HG02884 (cell line): ENCODE measurements around the gene LMAN1L.
"Not testable (repeated sequence)": the region's sequence is repeated elsewhere in the genome, so short reads cannot be mapped to it uniquely, and the experiment has no call there.

Source experiments
- ATAC-seq: cut with Tn5 transposase; IDR thresholded peaks from one replicate; pipeline ENCODE4 v1.9.1; 2021; ENCODE audit warnings: mild to moderate bottlenecking, moderate library complexity; ENCODE audit not compliant: unreplicated experiment

The LMAN1L gene

DNA sequence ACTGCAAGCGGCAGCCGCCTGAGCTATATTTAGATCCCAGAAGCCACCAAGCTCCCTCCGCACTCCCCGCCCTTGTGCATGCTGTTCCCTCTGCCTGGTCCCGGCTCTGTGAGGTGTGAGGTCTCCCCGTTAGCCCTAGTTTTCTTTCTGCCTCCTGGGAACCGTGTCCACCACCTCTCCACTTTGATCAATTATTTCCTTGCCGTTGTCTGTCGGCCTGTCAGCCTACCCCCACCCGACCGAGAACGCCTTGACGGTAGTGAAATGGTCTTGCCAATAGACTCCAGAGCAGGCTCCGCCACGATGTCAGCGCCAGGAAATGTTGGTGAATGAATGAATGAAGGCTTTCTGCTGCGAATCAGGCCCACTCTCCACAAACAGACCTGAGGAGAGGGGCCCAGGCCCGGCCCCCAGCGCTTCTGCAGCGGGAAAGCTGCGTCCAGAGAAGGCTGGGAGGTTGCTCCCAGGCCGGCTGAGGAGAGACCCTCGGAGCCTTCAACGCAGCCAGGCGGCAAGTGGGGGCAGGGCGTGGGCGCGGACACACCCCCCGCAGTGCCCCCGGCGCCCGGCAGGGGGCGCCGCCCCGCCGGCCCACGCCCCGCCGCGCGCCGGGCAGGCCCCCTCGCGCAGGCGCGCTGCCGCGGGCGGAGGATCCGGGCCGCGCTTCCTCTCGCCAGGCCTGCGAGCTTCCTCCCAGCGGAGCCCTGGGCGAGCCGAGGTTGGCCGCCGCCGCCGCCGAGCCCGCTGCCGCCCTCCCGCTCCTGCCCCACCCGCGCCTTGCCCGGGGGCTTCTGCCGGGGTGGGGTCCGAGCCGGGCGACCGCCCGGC, 31.0 kb upstream of the LMAN1L start, which contains the start of gene CSK:
TSS of gene CSK (plus strand) at position 650 of the 828 bp plus-strand sequence. CDS start 16,218 bp downstream, outside the sequence.
- peak; percentile 29 for ATAC-seq

DNA sequence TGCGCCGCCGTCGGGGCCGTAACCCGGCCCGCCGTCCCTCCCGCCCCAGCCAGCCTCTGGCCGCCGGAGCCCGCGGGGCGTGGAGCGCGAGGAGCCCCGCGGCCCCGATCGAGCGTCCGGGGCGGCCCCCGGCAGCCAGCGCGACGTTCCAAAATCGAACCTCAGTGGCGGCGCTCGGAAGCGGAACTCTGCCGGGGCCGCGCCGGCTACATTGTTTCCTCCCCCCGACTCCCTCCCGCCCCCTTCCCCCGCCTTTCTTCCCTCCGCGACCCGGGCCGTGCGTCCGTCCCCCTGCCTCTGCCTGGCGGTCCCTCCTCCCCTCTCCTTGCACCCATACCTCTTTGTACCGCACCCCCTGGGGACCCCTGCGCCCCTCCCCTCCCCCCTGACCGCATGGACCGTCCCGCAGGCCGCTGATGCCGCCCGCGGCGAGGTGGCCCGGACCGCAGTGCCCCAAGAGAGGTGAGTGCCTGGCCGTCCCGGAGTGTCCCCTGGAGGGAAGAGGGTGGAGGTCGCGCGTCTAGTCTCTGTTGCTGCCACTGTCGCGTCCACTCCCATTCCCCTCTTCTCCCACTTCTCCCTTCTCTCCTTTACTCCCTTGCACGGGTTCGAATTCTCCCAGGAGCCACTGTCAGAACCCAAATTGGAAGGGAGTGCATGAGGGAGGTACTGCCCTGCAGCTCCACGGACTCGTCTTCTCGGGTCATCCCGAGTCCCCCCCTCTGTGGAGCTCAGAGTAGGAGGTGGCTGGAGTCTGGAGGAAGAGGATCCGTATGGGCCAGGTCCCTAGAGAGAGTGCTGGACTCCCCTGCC, 30.2 kb upstream of the LMAN1L start:
- ATAC-seq = no peak

DNA sequence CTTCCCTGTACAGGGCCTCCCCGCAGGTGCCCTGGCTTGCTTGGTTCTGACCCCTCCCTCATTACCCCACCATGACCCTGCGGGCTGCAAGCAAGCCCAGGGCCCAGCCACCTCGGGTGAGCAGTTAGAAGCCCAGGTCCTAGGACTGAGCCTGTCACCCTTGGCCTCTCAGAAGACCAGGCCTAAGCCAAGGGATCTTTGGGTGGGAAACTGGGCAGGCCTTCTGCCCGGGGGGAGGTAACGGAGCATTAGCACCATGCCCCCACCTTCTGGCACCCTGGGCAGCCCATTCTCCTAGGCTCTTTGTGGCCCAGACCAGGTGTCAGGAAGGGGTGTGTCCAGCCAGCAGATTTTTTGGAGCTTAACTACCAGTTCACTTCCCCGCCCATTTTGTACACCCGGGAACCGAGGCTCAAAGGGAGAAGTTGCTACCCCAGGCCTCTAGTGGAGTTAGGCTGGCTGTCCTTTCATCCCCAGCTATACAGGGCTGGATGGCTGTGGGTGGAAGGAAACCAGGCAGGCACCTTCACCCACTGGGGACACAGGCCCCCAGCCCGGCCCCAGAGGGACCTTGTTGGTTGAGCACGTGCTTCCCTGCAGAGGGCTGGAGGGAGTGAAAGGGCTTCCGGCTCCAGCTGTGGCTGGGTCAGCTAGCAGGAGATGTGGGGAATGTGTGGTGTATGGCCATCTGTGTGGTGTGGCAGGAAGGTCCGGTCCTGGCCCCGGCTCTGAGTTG, 29.4 kb upstream of the LMAN1L start:
- no peak for ATAC-seq

DNA sequence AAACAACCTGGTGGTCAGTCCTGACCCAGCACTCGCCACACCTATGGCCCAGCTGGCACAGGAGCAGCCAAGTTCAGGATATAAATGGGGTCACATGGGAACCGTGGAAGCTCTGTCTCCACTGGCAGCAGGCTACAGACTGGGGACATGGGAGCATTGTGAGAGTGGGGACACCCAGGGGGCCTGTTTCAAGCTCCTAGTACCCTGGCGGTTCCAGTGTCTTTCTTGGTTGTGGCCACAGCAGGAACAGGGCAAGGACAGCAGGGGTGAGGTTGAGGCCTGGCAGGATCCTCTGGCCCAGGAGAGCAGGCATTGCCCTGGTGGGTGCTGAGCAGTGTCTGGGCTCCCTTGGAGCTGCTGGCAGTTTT, 28.8 kb upstream of the LMAN1L start:
- ATAC-seq = no peak

DNA sequence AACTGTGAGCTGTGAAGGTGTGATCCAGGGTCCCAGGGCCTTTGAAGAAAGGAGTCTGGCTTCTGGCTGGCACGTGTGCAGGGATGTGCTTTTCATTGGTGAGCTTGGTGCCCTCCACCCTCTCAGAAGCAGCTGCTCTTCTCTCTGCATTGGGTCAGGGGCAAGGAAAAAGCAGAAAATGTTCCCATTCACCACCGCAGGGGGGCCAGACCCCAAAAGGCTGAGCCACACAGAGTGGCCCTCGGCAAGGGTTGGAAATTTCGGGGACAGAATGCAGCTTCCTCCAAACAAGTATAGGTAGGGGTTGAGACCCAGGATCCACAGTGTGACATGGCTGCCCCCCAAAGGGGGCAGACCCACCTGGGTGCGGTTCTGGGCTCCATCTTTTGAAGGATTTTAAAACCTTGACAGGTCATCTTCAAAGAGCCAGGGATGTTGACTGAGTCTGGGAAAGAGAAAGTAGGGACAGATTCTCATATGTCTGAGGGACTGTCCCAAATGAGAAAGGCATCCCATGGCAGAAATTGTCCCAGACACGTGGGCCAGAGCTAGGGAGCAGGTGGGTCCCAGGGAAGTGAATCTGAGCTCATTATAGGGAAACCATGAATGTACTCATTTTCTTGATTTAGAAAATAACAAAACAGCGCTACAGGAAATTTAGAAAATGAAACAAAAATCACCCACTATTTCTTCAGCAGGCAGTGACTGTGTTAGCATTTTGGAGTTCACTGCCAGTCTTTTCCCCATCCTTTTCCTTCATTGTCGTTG, 28.0 kb upstream of the LMAN1L start:
- ATAC-seq = no peak

DNA sequence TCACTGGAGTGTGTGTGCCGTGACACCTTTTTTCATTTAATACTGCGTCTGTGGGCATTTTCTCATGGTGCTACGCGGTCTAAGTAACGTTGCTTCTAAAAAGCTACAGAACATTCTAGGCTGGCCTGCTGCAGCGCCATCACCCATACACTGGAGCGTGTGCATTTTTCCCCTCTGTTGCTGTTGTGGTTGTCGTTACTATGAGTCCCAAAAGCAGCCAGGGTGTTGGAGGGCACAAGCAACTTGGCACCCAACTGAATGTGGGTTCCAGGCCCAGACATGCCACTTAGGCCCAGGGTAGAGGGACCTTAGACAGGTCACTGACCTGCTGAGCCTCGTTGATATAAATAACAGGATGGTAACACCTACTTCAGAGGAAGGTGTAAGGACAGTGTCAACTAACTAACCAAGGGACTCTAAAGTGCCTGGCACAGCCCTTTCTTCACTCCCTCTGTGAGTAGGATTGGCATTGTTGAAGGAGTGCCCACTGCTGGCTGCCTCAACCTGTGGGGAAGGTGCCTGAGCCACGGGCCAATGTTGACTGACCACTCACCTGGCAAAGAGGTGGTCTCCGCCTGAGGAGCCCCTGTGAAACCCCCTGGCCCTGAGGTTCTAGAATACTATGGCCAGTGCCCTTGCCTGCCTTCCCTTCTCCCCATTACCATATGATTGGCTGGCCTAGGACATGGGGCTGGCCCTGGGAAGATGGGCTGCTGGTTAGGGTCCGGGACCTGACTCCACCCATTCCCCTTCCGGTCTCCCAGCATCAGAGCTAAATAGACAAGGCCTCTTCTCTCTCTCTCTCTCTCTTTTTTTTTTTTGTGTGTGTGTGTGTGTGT, 27.2 kb upstream of the LMAN1L start:
- no peak for ATAC-seq

DNA sequence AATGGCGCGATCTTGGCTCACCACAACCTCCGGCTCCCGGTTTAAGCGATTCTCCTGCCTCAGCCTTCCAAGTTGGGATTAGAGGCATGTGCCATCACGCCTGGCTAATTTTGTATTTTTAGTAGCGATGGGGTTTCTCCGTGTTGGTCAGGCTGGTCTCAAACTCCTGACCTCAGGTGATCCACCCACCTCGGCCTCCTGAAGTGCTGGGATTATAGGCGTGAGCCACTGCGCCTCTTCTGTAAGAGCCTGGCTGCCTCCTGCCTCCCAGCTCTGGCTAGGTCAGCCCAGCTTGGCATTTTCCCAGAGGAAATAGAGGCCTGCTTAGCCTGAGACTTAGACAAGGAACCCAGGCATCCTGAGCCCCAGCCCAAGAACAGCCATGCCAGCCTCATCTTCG, 26.6 kb upstream of the LMAN1L start:
- not testable (repeated sequence) for ATAC-seq

DNA sequence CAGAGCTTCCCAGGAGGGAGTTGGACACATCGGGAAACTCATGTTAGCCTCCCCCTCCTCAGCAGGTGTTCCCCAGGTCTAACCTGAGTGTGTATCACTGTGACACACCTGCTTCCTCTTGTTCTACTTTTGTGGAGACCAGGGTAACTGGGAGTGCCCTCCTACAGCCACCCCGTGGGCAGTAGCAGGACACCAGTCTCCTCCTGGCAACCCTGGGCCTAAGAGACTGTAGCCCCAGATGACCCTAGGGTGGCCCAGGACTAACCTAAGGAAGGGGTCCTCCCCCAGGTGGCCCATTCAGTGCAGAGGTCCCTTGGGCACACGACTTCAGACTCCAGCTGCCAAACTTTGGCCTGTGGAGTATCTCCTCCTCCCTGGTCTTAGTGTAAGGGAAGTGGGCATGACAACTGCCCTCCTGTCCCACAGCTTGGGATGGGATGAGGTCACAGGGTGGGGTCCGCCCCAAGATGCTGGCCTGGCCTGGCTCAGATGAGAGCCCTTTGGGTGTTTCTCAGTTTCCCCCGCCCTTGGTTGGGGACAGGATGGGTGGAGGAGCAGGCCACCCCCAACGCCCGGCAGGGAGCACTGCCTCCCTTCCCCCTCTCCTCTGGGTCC, 26.0 kb upstream of the LMAN1L start:
- ATAC-seq = no peak

DNA sequence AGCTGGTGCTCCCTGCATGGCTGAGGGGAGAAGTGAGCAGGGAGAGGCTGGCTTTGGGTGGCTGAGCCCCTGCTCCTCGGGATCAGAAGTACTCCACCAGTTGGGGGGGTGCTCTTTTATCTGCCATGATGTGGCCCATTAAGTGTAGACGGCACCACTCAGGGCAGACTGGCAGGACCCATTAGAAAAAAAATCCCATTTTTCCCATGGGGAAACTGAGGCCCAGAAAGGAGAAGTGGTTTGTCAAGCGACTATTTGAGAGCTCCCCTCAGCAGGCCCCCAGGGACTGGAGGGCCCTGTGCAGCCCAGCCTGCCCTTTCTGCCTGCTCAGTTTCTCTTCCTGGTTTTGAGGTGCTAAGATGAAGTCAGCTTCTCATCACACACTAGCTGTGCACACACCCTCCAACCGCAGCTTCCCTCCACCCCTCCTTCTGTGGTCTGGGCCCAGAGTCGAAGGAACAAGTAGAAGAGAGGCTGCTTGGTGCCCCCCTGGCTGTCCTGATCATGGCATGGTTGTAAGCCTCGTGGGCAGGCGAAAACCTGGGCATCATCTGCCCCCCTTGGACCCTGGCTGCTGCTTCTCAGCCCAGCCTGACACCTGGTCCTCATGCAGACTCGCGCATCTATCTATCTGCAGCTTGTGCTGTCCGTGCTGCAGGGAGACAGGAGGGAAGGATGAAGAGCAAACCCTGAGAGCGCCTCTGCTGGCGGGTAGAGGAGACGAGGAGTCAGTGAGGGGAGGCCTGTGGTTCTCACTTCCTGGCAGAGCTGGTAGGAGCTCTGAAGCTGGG, 25.2 kb upstream of the LMAN1L start:
- peak; percentile 40 for ATAC-seq

DNA sequence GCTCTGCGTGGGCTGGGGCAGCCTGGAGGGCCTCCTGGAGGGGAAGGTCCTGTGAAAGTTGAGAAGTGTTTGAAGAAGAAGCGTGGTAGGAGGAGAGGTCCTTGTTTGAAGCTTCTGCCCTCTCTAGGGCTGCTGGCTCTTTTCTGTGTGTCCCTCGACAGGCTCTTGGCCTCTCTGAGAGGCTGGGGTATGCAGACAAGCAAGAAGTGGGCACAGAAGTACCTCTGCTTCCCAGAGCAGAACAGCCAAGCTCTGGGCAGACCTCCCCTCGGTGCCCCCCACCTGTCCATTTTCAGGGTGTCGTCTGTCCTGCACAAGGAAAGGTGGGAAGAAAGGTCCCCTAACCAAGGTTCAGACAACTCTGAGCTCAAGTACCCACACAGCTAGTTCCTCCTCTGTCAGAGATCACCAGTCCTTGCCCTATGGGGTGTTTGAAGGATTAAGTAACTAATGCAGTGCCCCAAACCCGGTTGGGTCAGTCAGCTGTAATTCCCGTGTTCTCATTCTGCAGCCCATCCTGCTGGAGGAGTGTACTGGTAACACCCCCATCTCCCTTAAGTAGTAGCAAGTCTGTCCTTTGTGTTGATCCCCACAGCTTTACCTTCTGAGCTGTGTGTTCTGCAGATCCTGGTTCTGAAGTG, 24.5 kb upstream of the LMAN1L start:
- ATAC-seq = no peak

DNA sequence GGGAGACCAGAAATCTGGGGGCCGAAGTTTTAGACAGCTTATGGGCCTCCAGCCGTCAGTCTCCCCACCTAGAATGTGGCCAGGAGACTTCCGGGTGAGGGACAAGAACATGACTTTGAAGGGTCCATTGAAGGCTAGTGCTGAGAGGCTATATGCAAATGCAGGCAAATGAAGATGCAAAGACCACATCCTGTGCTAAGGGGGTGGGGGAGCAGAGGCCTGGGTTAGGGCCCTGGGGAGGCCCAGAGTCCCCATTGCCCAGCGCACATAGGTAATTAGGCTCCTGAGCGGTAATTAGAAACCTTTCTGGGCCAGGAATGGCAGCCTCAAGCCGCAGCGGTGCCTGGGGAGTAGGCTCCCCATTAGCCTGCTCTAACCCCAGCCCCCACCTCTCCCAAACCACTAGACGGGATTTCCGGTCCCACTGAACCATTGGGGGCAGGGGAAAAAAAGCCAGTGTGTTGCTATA, 23.9 kb upstream of the LMAN1L start:
- ATAC-seq = no peak

DNA sequence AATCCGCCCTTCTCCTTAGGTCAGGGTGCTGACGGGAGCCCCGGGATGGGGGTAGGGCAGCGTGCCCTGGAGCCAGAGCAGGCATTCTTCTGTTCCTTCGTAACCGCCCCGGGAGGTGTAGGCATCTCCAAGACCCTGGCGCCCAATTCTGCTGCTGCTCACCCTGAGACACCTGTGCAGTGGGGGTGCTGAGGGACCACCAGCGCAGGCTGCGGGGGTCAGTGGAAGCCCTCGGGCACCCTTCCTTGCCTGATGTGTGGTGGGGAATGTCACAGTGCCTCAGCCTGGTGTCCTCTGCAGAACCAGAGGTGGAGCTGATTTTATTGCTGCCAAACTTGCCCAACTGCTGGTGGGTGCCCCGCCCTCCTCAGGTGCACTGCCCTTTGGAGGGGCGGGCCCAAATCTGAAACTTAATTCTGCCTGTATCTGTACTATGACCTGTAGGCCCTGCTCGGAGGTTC, 23.4 kb upstream of the LMAN1L start:
- ATAC-seq = no peak

DNA sequence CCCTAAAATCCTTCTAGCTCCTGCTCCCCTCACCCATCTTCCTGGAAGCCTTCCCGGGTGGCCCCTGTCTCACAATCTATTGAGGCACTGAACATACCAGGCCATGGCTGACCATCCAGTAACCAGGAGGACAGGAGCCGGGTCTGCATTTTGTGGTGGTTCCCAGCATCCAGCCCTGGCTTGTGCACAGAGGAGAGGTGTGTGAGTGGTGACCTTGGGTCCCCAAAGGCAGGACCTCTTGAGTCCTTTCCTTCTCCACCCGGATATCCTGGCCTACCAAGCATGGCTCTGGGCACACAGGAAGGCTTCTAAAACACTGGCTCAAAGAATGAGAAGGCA, 22.9 kb upstream of the LMAN1L start:
- no peak for ATAC-seq

DNA sequence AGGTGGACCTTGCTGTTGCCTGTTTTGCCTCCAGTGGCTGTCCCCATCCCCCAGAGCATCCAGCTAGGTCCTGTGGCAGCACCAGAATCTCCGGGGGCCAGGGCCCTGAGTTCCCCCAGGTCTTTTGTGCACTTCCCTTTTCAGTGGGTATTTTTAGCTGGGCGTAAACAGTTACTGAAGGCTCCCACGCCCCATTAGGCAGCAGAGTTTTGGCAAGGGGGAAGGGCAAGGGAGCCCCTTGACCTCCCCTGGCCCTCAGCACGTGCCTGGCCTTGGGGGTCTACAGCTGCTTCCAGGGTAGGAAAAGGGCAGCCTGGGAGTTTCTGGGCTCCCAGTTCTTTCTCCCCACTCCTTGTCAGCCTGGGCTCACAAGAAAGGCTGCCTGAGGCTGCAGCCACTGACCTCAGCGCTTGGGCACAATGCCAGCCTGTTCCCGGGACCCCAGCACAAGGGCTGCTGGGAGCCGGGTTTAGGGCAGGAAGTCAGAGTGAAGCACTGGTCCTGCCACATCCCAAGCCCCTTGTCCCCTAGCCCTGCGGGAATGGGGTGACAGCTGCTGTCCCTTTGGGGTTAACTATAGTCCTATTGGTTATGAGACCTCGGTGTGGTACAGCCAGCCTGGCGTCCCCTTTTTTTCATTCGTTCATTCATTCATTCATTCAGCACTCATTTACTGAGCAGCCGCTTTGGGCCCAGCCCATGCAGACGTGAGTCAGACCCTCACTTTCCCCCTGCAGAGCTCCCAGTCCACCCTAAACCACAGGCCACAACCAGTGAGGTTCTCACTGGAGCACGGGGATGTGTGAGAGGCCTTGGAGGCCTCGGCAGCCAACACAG, 22.3 kb upstream of the LMAN1L start:
- no peak for ATAC-seq

DNA sequence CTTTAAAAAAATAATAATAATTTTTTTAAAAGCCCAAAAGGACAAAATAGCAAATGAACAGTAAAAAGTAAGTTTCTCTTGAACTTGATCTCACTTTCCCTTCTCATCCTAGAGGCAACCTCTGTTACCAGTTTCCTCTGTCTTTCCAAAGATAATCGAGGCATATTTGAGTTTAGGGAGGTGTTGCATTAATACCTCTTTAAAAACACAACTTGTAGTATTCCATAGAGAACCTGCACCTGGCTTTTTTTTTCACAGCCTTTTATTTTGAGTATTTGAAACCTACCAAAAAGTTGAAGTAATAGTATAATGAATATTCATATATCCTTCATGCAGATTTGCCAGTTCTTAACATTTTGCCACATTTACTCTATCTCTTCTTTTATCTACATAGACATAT, 21.6 kb upstream of the LMAN1L start:
- no peak for ATAC-seq

DNA sequence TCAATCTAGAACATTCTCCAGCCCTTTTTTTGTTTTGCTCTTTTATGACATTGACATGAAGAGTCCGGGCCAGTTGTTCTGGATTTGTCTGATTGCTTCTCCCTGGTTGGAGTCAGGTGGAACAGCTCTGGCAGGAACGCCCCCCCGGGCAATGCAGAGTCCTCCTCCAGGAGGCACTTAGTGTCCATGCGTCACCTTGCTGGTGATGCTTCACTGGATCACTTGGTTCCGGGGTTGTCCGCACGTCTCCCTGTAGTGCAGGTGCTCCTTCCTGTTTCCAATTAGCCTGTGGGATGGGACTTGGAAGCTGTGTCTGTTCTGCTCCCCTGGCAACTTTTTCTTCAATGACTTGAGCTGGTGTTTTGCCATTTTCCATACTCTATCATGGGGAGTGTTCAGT, 21.0 kb upstream of the LMAN1L start:
- ATAC-seq = no peak
